Progenitor cell of endocrine pancreas (in vitro differentiated cells): ENCODE data around the gene CYSLTR2. TPM values are rescaled to one million over a fixed set of nuclear protein-coding genes. Genes with fewer than 3 reads are reported as not detected.

ENCODE experiments used
- DNase-seq: peaks from one replicate; pipeline ENCODE4 v3.0.0; 2021; ENCODE audit warnings: low spot score; ENCODE audit not compliant: unreplicated experiment
- H3K27ac Mint-ChIP-seq: 2 replicates; pipeline ENCODE4 v1.8.0; 2021; ENCODE audit warnings: mild to moderate bottlenecking, moderate library complexity, mixed read lengths
- H3K27me3 Mint-ChIP-seq: 2 replicates; pipeline ENCODE4 v1.8.0; 2021; ENCODE audit warnings: mixed read lengths
- H3K36me3 Mint-ChIP-seq: 2 replicates; pipeline ENCODE4 v1.8.0; 2022; ENCODE audit warnings: mixed read lengths; ENCODE audit not compliant: insufficient read depth
- H3K4me1 Mint-ChIP-seq: 2 replicates; pipeline ENCODE4 v1.8.0; 2021; ENCODE audit warnings: low read depth, mixed read lengths
- H3K4me3 Mint-ChIP-seq: 2 replicates; pipeline ENCODE4 v1.8.0; 2021; ENCODE audit warnings: low read depth, mild to moderate bottlenecking, moderate library complexity, mixed read lengths
- H3K9me3 Mint-ChIP-seq: 2 replicates; pipeline ENCODE4 v1.8.0; 2021; ENCODE audit warnings: low read depth, mixed read lengths
- CTCF ChIP-seq: fragments of 200-600 bp; sonication (generic); IDR thresholded peaks from one replicate; pipeline ENCODE4 v1.5.0; 2021; ENCODE audit warnings: antibody characterized with exemption, mild to moderate bottlenecking; ENCODE audit not compliant: unreplicated experiment
- total RNA-seq: library from RNA; stranded (reverse); gene quantifications from 2 replicates; pipeline ENCODE4 v1.2.1, GENCODE V29; 2021

CYSLTR2 gene
- total RNA-seq, 1 donor from 2014 or later = 0.17 TPM

GRCh38 chr13:48635478-48635877 lies 18.3 kb upstream of the CYSLTR2 start:
- no peak for TF ChIP-seq CTCF
- Mint-ChIP-seq H3K27ac (no peak overlapping the region), H3K27me3 (no peaks in the 10 kb centered on the region), H3K9me3 (peaks cover 18% of the 10 kb centered on the region), H3K4me1 (peaks cover 5% of the 10 kb centered on the region), H3K4me3 (no peak overlapping the region), H3K36me3 (no peaks in the 10 kb centered on the region)
- DNase-seq = no peak

GRCh38 chr13:48636550-48636949 lies 17.2 kb upstream of the CYSLTR2 start:
- Mint-ChIP-seq H3K27me3 (no peaks in the 10 kb centered on the region), H3K27ac (no peak overlapping the region)

GRCh38 chr13:48637601-48638000 lies 16.1 kb upstream of the CYSLTR2 start:
- no peaks in the 10 kb centered on the region for H3K27me3 Mint-ChIP-seq
- H3K9me3 Mint-ChIP-seq = peaks cover 22% of the 10 kb centered on the region
- peaks cover 7% of the 10 kb centered on the region for H3K4me1 Mint-ChIP-seq
- TF ChIP-seq CTCF = no peak
- no peak for DNase-seq
- H3K36me3 Mint-ChIP-seq = no peaks in the 10 kb centered on the region
- H3K4me3 Mint-ChIP-seq = no peak overlapping the region
- H3K27ac Mint-ChIP-seq = no peak overlapping the region

More at GRCh38 chr13:48636550-48636949, 17.2 kb upstream of the CYSLTR2 start:
- no peak for DNase-seq
- Mint-ChIP-seq H3K9me3 (peaks cover 22% of the 10 kb centered on the region), H3K4me1 (peaks cover 7% of the 10 kb centered on the region), H3K4me3 (no peak overlapping the region), H3K36me3 (no peaks in the 10 kb centered on the region)
- no peak for TF ChIP-seq CTCF

GRCh38 chr13:48640767-48641166 lies 13.0 kb upstream of the CYSLTR2 start:
- Mint-ChIP-seq H3K27me3 (no peaks in the 10 kb centered on the region), H3K36me3 (no peaks in the 10 kb centered on the region), H3K9me3 (peaks cover 19% of the 10 kb centered on the region), H3K4me1 (peaks cover 8% of the 10 kb centered on the region), H3K4me3 (no peak overlapping the region), H3K27ac (peak overlapping the region; percentile 22)
- no peak for TF ChIP-seq CTCF
- no peak for DNase-seq

GRCh38 chr13:48641404-48641803 lies 12.3 kb upstream of the CYSLTR2 start:
- Mint-ChIP-seq H3K27ac (no peak overlapping the region), H3K4me3 (no peak overlapping the region), H3K27me3 (no peaks in the 10 kb centered on the region), H3K4me1 (peaks cover 9% of the 10 kb centered on the region), H3K36me3 (no peaks in the 10 kb centered on the region), H3K9me3 (peaks cover 16% of the 10 kb centered on the region)
- no peak for DNase-seq
- no peak for TF ChIP-seq CTCF
